ENCODE results near the gene C6orf120.

Gene C6orf120

GRCh38 chr6:169701954-169702839 is at the start of gene C6orf120, which contains the start of gene WDR27:
TSS of gene C6orf120 (plus strand) at chr6:169702126. CDS start at chr6:169702460, 334 bp downstream.
TSS of gene WDR27 (minus strand) at chr6:169702029. CDS start at chr6:169689005, 13,024 bp downstream.
- ChIA-PET POLR2A (interaction anchor here (1.0 to 1.9 kb wide), 4 partner anchors 8 to 24 kb away, joined by 3 to 5 read pairs (median 4); no protein-coding TSS in a partner anchor), CTCF (interaction anchor here (1.0 to 1.7 kb wide), 5 partner anchors 10 to 47 kb away, joined by 3 to 5 read pairs (median 4); no protein-coding TSS in a partner anchor)
- peak; percentile 96 for DNase-seq (ENCODE audit: extremely low spot score)
- TF ChIP-seq CTCF (IDR thresholded peaks at IDR 0.05; ENCODE audit: control extremely low read depth, extremely low read depth, low read depth, missing control alignments), result no peak

- TF ChIP-seq CTCF (IDR thresholded peaks at IDR 0.05; ENCODE audit: control extremely low read depth, extremely low read depth, low read depth, missing control alignments), result no peak
- CTCF ChIA-PET, result no interaction called here
- POLR2A ChIA-PET, result no interaction called here
- no peak for DNase-seq (ENCODE audit: extremely low spot score)
These were observed 49.0 kb upstream of the C6orf120 start for GRCh38 chr6:169652896-169653295.

GRCh38 chr6:169653691-169654090 is 48.2 kb upstream of the C6orf120 start:
- ChIA-PET POLR2A (no interaction called here), CTCF (interaction anchor here (0.7 to 1.8 kb wide), 3 partner anchors 19 to 141 kb away, joined by 3 to 4 read pairs (median 3); no protein-coding TSS in a partner anchor)
- no peak for DNase-seq (ENCODE audit: extremely low spot score)
- TF ChIP-seq CTCF (IDR thresholded peaks at IDR 0.05; ENCODE audit: control extremely low read depth, extremely low read depth, low read depth, missing control alignments), result no peak

GRCh38 chr6:169654598-169655391 is 47.1 kb upstream of the C6orf120 start:
- DNase-seq (ENCODE audit: extremely low spot score), result peak; percentile 72
- POLR2A ChIA-PET, result interaction anchor here (0.6 kb wide), 1 partner anchor 13 kb away, joined by 3 read pairs; no protein-coding TSS in a partner anchor
- CTCF ChIA-PET, result interaction anchor here (1.5 to 1.8 kb wide), 2 partner anchors 18 to 143 kb away, joined by 3 to 4 read pairs; no protein-coding TSS in a partner anchor
- TF ChIP-seq CTCF (IDR thresholded peaks at IDR 0.05; ENCODE audit: control extremely low read depth, extremely low read depth, low read depth, missing control alignments), result no peak

- POLR2A ChIA-PET, result no interaction called here
- DNase-seq (ENCODE audit: extremely low spot score), result no peak
- no peak for TF ChIP-seq CTCF (IDR thresholded peaks at IDR 0.05; ENCODE audit: control extremely low read depth, extremely low read depth, low read depth, missing control alignments)
- CTCF ChIA-PET, result no interaction called here
These were observed 45.2 kb upstream of the C6orf120 start for GRCh38 chr6:169656546-169657283.

GRCh38 chr6:169657284-169657610 is 44.7 kb upstream of the C6orf120 start:
- DNase-seq (ENCODE audit: extremely low spot score), result no peak
- ChIA-PET CTCF (no interaction called here), POLR2A (no interaction called here)
- TF ChIP-seq CTCF (IDR thresholded peaks at IDR 0.05; ENCODE audit: control extremely low read depth, extremely low read depth, low read depth, missing control alignments), result no peak
